Smooth muscle cell (in vitro differentiated cells): ENCODE results near the gene PALLD. TPM values are rescaled to one million over a fixed set of nuclear protein-coding genes. Genes with fewer than 3 reads are reported as not detected.

Experiments used
- DNase-seq: peaks from one replicate; lab custom pipeline; 2025; ENCODE audit not compliant: unreplicated experiment; lab: John Stamatoyannopoulos, UW
- H2AFZ ChIP-seq: fragments of 200-600 bp; sonication (generic); 2 replicates; pipeline ENCODE4 v1.6.0; 2016; ENCODE audit warnings: antibody characterized with exemption, low read depth, mild to moderate bottlenecking
- H3F3A ChIP-seq: fragments of 200-600 bp; sonication (generic); 2 replicates; pipeline ENCODE4 v1.6.0; 2017; ENCODE audit warnings: antibody characterized with exemption, low read depth
- H3K27ac ChIP-seq: fragments of 200-600 bp; sonication (generic); 2 replicates; pipeline ENCODE4 v1.5.1; 2016; ENCODE audit warnings: low read depth, mild to moderate bottlenecking
- H3K27me3 ChIP-seq: fragments of 200-600 bp; sonication (generic); 2 replicates; pipeline ENCODE4 v1.6.1; 2016; ENCODE audit warnings: low read depth, mild to moderate bottlenecking
- H3K36me3 ChIP-seq: fragments of 200-600 bp; sonication (generic); 2 replicates; pipeline ENCODE4 v1.5.1; 2016; ENCODE audit warnings: low read depth
- H3K4me1 ChIP-seq: fragments of 200-600 bp; sonication (generic); 2 replicates; pipeline ENCODE4 v1.5.1; 2016; ENCODE audit warnings: low read depth
- H3K4me2 ChIP-seq: fragments of 200-600 bp; sonication (generic); 2 replicates; pipeline ENCODE4 v1.6.0; 2016; ENCODE audit warnings: mild to moderate bottlenecking
- H3K4me3 ChIP-seq: fragments of 200-600 bp; sonication (generic); 2 replicates; pipeline ENCODE4 v1.5.1; 2016; ENCODE audit warnings: mild to moderate bottlenecking
- H3K79me2 ChIP-seq: fragments of 200-600 bp; sonication (generic); 2 replicates; pipeline ENCODE4 v1.6.0; 2016; ENCODE audit warnings: low read depth, mild to moderate bottlenecking
- H3K9ac ChIP-seq: fragments of 200-600 bp; sonication (generic); 2 replicates; pipeline ENCODE4 v1.6.0; 2016; ENCODE audit warnings: low read depth
- H3K9me3 ChIP-seq: fragments of 200-600 bp; sonication (generic); replicated peaks from 2 replicates; pipeline ENCODE4 v1.5.1; 2016; ENCODE audit warnings: low read depth
- H4K20me1 ChIP-seq: fragments of 200-600 bp; sonication (generic); 2 replicates; pipeline ENCODE4 v1.6.0; 2016; ENCODE audit warnings: low read depth
- CTCF ChIP-seq: fragments of 200-600 bp; sonication (generic); IDR thresholded peaks from 2 replicates; pipeline ENCODE4 v1.5.1; 2017; ENCODE audit warnings: borderline replicate concordance, mild to moderate bottlenecking, antibody characterized with exemption; ENCODE audit not compliant: insufficient read depth, poor library complexity, severe bottlenecking
- WGBS: methylation state at CpG from one replicate; pipeline ENCODE4 v1.1.7; 2016; ENCODE audit warnings: low lambda C conversion rate; 5-methylcytosine and 5-hydroxymethylcytosine counted together
- polyA plus RNA-seq: library from polyadenylated mRNA; unstranded; fragments of >200 nt; fragmentation: Nextera tagmentation; extraction: Ambion mirVana; gene quantifications from 2 replicates; pipeline ENCODE4 v1.2.1, GENCODE V29; 2016
- total RNA-seq: library from RNA; depleted of rRNA; stranded (reverse); fragments of >200 nt; gene quantifications from 2 replicates; pipeline ENCODE4 v1.2.3, GENCODE V29; 2014

PALLD gene
- total and polyA plus RNA-seq, 2 experiments from 2014 or later = 354 to 415 TPM

- no peak for TF ChIP-seq CTCF
- peaks cover 25% of the 10 kb centered on the region for H3K4me1 ChIP-seq
- no peaks in the 10 kb centered on the region for H3K27me3 ChIP-seq
- H3K4me3 ChIP-seq = no peak overlapping the region
- peak overlapping the region; percentile 38 for H3K27ac ChIP-seq
- H3F3A ChIP-seq = peaks cover 6% of the 10 kb centered on the region
- no peaks in the 10 kb centered on the region for H4K20me1 ChIP-seq
- no peaks in the 10 kb centered on the region for H3K36me3 ChIP-seq
- H3K9me3 ChIP-seq = no peaks in the 10 kb centered on the region
- peak overlapping the region; percentile 18 for H3K4me2 ChIP-seq
- H3K79me2 ChIP-seq = no peaks in the 10 kb centered on the region
- WGBS = 64% methylated on average over 5 of the region's 5 CpGs
- peak overlapping the region; percentile 42 for H3K9ac ChIP-seq
- no peak for DNase-seq
- peak overlapping the region; percentile 88 for H2AFZ ChIP-seq
These were observed 38.8 kb downstream of the PALLD start for GRCh38 chr4:168535689-168536088.

- Histone ChIP-seq H3K4me3 (no peak overlapping the region), H2AFZ (peak overlapping the region; percentile 88), H3K79me2 (no peaks in the 10 kb centered on the region), H3K4me2 (peak overlapping the region; percentile 18), H4K20me1 (no peaks in the 10 kb centered on the region), H3K4me1 (peaks cover 30% of the 10 kb centered on the region), H3K27me3 (no peaks in the 10 kb centered on the region), H3K9me3 (no peaks in the 10 kb centered on the region), H3K9ac (peak overlapping the region; percentile 42), H3K36me3 (no peaks in the 10 kb centered on the region), H3K27ac (no peak overlapping the region), H3F3A (peaks cover 10% of the 10 kb centered on the region)
- DNase-seq = no peak
- no peak for TF ChIP-seq CTCF
- 76% methylated on average over 7 of the region's 7 CpGs for WGBS
These were observed 39.6 kb downstream of the PALLD start for GRCh38 chr4:168536448-168536847.

GRCh38 chr4:168537086-168537485 lies 40.2 kb downstream of the PALLD start:
- Histone ChIP-seq H3K4me2 (peak overlapping the region; percentile 61), H4K20me1 (no peaks in the 10 kb centered on the region), H3K36me3 (no peaks in the 10 kb centered on the region), H3K27me3 (no peaks in the 10 kb centered on the region), H3K9me3 (no peaks in the 10 kb centered on the region), H2AFZ (no peak overlapping the region), H3K4me1 (peaks cover 30% of the 10 kb centered on the region), H3K9ac (no peak overlapping the region), H3F3A (peaks cover 10% of the 10 kb centered on the region), H3K4me3 (no peak overlapping the region), H3K79me2 (no peaks in the 10 kb centered on the region), H3K27ac (peak overlapping the region; percentile 40)
- no peak for DNase-seq
- no peak for TF ChIP-seq CTCF
- WGBS = 97% methylated on average over 4 of the region's 4 CpGs

GRCh38 chr4:168537571-168537970 lies 40.7 kb downstream of the PALLD start:
- Histone ChIP-seq H3K4me2 (peak overlapping the region; percentile 61), H3K36me3 (no peaks in the 10 kb centered on the region), H3K9ac (no peak overlapping the region), H3K9me3 (no peaks in the 10 kb centered on the region), H3F3A (peaks cover 10% of the 10 kb centered on the region), H3K27me3 (no peaks in the 10 kb centered on the region), H3K27ac (peak overlapping the region; percentile 40), H2AFZ (no peak overlapping the region), H3K79me2 (no peaks in the 10 kb centered on the region), H4K20me1 (no peaks in the 10 kb centered on the region), H3K4me3 (no peak overlapping the region), H3K4me1 (peaks cover 30% of the 10 kb centered on the region)
- WGBS = 26% methylated on average over 3 of the region's 3 CpGs
- DNase-seq = no peak
- TF ChIP-seq CTCF = no peak
